Measurements from ENCODE around the gene CIB4.

CIB4 gene

DNA sequence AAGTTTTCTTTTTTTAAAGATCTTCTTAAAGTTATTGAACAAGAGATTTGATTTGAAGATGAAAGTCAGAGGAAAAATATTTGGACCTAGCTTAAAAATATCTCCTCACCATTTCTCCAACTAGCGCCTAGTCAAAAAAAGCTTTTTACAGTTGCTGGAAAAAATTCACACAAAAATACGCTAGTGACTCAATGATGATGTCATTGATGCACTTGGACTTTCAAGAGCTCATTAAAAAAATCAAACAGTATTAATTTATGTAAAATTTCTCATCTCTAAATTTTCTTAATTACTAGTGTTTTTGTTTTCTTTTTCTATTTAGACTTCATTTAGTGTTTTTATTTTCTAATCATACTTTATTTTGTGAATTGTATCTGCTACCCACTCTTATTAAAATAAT lies 41.8 kb downstream of the CIB4 start:
- H3K27ac ChIP-seq: no peak overlapping the region
- TF ChIP-seq, protein P1, sequence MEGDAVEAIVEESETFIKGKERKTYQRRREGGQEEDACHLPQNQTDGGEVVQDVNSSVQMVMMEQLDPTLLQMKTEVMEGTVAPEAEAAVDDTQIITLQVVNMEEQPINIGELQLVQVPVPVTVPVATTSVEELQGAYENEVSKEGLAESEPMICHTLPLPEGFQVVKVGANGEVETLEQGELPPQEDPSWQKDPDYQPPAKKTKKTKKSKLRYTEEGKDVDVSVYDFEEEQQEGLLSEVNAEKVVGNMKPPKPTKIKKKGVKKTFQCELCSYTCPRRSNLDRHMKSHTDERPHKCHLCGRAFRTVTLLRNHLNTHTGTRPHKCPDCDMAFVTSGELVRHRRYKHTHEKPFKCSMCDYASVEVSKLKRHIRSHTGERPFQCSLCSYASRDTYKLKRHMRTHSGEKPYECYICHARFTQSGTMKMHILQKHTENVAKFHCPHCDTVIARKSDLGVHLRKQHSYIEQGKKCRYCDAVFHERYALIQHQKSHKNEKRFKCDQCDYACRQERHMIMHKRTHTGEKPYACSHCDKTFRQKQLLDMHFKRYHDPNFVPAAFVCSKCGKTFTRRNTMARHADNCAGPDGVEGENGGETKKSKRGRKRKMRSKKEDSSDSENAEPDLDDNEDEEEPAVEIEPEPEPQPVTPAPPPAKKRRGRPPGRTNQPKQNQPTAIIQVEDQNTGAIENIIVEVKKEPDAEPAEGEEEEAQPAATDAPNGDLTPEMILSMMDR (conservative IDR thresholded peaks at IDR 0.05; ENCODE audit: low read depth): no peak
- ChIA-PET CTCF (interaction anchor here (0.6 to 1.9 kb wide), 2 partner anchors 12 to 146 kb away, joined by 3 to 9 read pairs; no protein-coding TSS in a partner anchor), POLR2A (ENCODE audit: low non-redundant PET) (no interaction called here)
- DNase-seq (ENCODE audit: low spot score): no peak

DNA sequence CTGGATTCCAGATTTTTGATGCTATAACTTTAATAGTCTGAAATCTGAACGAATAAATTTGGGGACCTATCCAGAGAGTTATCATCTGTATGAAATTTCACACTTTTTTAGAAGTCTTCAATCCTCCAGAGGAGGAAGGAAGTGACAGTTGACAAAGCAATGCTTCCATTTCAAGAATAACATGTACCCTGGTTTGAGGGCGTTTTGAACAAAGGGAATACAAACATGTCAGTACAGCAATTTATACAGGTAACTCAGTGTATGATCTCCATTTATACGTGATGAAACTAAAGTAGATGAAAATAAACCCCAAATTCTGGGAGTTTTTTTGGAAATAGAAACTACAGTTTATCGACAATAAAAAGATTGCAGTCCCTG lies 42.2 kb downstream of the CIB4 start:
- CTCF ChIA-PET: interaction anchor here (0.6 to 1.9 kb wide), 3 partner anchors 12 to 147 kb away, joined by 3 to 9 read pairs (median 5); no protein-coding TSS in a partner anchor
- POLR2A ChIA-PET (ENCODE audit: low non-redundant PET): no interaction called here
- no peak overlapping the region for H3K27ac ChIP-seq
- TF ChIP-seq, protein P1 (conservative IDR thresholded peaks at IDR 0.05; ENCODE audit: low read depth): no peak
- no peak for DNase-seq (ENCODE audit: low spot score)

DNA sequence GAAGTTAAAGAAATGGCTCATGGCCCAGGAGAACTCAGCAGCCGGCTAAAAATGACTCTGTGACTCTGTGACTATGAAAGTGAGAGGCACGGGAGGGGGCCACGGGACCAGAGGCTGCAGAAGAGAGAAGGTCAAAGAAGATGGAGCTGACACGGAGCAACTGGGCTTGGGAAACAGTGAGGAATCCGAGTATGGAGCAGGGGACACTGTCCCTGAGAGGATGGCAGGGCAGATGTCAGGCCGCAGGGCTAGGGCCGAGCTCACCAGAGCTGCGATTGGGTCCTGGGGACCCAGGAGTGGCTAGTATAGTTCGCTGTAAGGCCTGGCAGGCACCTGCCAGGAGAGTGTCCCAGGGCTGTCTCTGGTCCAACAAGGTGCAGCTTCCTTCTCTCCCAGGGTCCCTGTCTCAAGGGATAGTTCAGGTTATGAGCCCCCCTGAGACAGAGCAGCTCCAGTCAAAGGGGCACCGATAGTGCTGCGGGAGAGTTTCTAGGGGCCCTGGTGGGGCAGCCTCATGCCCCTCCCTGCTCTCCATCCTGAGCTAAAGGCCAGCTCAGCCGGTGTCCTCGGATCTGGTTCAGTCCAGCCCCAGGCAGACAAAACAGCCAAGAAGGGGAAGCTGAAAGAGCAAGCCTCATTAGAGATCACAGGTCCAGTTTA lies 42.7 kb downstream of the CIB4 start:
- DNase-seq (ENCODE audit: low spot score): no peak
- TF ChIP-seq, protein P1 (conservative IDR thresholded peaks at IDR 0.05; ENCODE audit: low read depth): no peak
- no peak overlapping the region for H3K27ac ChIP-seq
- POLR2A ChIA-PET (ENCODE audit: low non-redundant PET): no interaction called here
- CTCF ChIA-PET: interaction anchor here (0.6 to 1.9 kb wide), 3 partner anchors 12 to 147 kb away, joined by 3 to 9 read pairs (median 5); no protein-coding TSS in a partner anchor

DNA sequence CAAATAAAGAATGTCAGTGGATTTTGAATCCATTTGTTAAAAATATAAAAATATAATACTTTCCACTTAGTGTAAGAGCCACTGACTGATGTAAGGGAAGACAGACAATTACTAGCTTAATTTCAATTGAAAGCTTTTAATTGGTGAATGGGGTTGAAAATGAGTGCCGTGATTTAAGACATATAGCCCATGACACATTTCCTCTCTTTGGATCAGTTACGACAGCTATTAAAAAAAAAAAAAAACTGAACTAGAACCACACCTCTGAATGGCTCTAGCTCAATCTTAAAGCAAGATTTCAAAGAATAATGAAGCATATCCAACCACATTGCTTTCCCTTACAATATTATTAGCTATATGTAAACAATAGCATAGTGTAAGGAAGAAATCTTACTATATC lies 44.0 kb downstream of the CIB4 start:
- DNase-seq (ENCODE audit: low spot score): peak; percentile 48
- POLR2A ChIA-PET (ENCODE audit: low non-redundant PET): interaction anchor here (0.6 kb wide), 1 partner anchor 71 kb away, joined by 4 read pairs; no protein-coding TSS in a partner anchor
- CTCF ChIA-PET: interaction anchor here (0.7 kb wide), 1 partner anchor 20 kb away, joined by 3 read pairs; no protein-coding TSS in a partner anchor
- TF ChIP-seq, protein P1 (conservative IDR thresholded peaks at IDR 0.05; ENCODE audit: low read depth): no peak
- no peak overlapping the region for H3K27ac ChIP-seq

DNA sequence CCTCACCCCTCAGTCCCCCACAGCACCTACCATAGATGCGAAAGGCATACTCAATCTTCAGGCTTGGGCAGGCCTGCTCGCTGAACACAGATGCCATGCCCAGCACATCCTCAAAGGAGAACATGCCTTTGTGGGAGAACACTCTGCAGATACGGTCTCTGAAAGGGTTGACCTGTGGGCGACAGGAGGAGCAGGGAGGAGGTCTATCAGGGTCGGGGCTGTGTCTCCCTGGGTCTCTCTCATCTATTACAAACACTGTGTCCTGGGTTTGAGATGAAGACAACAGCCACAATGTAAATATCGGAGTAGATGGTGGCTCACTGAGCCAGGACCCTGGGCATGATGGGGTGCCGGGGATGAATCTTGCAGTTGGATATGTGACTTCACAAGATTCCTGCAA lies 46.0 kb downstream of the CIB4 start:
- H3K27ac ChIP-seq: no peak overlapping the region
- TF ChIP-seq, protein P1 (conservative IDR thresholded peaks at IDR 0.05; ENCODE audit: low read depth): no peak
- ChIA-PET CTCF (no interaction called here), POLR2A (ENCODE audit: low non-redundant PET) (no interaction called here)
- no peak for DNase-seq (ENCODE audit: low spot score)

DNA sequence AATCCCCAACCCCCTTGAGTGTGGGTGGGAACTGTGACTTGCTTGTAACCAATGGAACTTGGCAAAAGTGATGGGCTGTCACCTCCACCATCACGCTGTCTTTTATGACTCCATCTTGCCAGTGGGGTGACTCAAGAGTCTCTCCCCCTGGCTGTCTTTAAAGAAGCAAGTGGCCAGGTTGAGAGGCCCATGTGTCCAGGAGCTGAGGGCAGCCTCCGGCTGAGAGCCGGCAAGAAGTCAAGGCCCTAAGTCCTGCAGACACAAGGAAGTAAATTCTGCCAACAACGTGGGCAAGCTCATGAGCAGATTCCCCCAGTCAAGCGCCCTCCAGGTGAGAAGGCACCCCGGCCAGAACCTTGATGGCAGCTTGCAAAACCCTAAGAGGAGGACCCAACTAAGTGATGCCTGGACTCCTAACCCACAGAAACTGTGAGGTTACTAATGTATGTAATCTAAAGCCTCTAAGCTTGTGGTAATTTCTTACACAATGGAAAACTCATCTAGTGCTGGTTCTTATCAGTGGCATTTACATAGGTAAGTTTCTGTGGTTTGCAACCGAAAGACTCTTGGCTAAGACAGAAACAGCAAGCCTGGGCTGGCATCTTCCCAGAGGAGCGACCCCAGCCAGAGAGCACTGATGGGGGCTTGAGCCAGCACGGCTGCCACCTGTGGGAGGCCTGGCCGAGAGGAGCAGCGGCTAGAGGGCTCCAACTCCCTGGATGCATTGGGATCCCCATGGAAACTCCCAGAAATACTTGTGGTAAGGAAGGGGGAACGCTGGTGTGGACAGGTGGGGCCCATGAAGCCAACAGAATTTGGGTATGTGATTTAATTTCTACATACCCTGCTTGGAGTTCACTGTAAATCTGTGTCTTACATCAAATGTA lies 49.3 kb downstream of the CIB4 start:
- POLR2A ChIA-PET (ENCODE audit: low non-redundant PET): no interaction called here
- DNase-seq (ENCODE audit: low spot score): no peak
- H3K27ac ChIP-seq: no peak overlapping the region
- CTCF ChIA-PET: interaction anchor here (1.5 kb wide), 1 partner anchor 34 kb away, joined by 3 read pairs; no protein-coding TSS in a partner anchor
- TF ChIP-seq, protein P1 (conservative IDR thresholded peaks at IDR 0.05; ENCODE audit: low read depth): no peak
